Right lobe of liver (tissue), 4 donors: ENCODE results near the gene LCNL1.

ENCODE experiments used
- POLR2A ChIP-seq: fragments of 450-650 bp; IDR thresholded peaks from one replicate; pipeline ENCODE4 v1.6.1; 2017; ENCODE audit warnings: antibody characterized with exemption, mild to moderate bottlenecking
- TF ChIP-seq, protein P1 (sequence below), 4 donors: fragments of 200-600 bp in 3 of 4; fragments of 450-650 bp in 1 of 4; IDR thresholded peaks; one replicate each; pipeline versions ENCODE4 v1.5.1 to v1.8.0; 2016 to 2022; ENCODE audit warnings: antibody characterized with exemption in 4 of 4, mild to moderate bottlenecking in 2 of 4
- donor health status: DM: no; HTN: no; CAD: no.
- donor health status: DM: no; HTN: no; CAD: no.
- donor health status: DM: no; HTN: yes; CAD: no.

DNA sequence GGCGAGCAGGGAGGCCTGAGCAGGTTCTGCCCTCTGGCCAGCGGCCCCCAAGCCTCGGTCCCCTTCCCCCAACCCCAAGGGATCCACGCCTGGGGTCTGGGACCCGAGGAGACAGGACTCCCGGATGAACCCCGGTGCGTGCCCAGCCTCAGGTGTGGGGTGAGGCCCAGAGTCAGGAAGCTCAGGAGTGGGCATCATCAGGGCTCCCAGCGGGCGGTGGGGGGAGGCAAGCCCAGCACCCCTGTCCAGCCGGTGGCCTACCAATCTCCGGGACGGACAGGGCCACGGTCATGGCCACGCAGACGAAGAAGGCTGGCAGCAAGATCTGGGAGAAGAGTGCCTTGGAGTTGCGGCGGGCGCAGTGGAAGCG is 30.8 kb downstream of the LCNL1 start:
- TF ChIP-seq, protein P1, sequence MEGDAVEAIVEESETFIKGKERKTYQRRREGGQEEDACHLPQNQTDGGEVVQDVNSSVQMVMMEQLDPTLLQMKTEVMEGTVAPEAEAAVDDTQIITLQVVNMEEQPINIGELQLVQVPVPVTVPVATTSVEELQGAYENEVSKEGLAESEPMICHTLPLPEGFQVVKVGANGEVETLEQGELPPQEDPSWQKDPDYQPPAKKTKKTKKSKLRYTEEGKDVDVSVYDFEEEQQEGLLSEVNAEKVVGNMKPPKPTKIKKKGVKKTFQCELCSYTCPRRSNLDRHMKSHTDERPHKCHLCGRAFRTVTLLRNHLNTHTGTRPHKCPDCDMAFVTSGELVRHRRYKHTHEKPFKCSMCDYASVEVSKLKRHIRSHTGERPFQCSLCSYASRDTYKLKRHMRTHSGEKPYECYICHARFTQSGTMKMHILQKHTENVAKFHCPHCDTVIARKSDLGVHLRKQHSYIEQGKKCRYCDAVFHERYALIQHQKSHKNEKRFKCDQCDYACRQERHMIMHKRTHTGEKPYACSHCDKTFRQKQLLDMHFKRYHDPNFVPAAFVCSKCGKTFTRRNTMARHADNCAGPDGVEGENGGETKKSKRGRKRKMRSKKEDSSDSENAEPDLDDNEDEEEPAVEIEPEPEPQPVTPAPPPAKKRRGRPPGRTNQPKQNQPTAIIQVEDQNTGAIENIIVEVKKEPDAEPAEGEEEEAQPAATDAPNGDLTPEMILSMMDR (IDR thresholded peaks at IDR 0.05) = no peak
- TF ChIP-seq POLR2A = no peak
